GM12875 (cell line): Measurements from ENCODE around the gene CCDC116.

Experiments
- H3K4me3 ChIP-seq: one replicate; pipeline ENCODE4 v1.5.1; 2011; ENCODE audit warnings: low read depth, low read length, control low read depth
- TF ChIP-seq, protein P1 (sequence below): IDR thresholded peaks from 2 replicates; pipeline ENCODE4 v1.5.1; 2011; ENCODE audit warnings: low read depth, mild to moderate bottlenecking, control low read depth, inconsistent platforms, low read length, moderate library complexity, borderline replicate concordance; ENCODE audit not compliant: insufficient read depth

CCDC116 gene

DNA sequence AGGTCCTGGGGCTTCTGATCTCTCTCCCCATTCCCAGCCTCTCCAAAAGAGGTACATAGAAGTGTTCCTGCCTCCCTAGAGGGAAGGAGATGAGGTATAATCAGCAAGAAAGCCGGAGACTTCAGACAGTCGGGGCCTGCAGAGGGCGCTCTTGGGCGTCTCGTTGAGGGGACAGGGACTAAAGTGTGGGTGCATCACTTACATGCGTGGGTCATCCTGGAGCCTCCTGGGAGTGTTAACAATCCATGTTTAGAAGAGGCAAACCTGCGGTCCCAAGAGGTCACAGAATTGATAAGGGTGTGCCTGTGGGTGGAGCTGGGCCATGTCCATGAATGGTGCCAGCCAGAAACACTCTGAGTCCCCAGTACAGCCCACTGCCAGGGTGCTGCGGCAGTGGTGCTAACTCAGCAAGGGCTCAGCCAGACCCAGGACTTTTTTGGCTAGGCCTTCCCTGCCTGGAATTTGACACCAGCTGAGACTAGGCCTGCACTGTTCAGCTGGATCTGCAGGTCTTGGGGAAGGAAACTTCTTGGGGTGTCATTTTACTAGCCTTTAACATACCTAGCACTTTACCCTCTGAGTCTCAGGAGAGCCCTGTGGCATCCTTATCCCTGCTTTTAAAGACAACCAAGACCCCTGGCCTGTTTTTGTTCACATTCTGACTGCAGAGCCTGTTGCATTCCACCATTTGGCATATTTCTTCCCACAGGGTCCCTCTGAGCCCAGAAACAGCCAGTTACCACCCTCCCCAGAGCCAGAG lies 8.3 kb upstream of the CCDC116 start:
- TF ChIP-seq, protein P1, sequence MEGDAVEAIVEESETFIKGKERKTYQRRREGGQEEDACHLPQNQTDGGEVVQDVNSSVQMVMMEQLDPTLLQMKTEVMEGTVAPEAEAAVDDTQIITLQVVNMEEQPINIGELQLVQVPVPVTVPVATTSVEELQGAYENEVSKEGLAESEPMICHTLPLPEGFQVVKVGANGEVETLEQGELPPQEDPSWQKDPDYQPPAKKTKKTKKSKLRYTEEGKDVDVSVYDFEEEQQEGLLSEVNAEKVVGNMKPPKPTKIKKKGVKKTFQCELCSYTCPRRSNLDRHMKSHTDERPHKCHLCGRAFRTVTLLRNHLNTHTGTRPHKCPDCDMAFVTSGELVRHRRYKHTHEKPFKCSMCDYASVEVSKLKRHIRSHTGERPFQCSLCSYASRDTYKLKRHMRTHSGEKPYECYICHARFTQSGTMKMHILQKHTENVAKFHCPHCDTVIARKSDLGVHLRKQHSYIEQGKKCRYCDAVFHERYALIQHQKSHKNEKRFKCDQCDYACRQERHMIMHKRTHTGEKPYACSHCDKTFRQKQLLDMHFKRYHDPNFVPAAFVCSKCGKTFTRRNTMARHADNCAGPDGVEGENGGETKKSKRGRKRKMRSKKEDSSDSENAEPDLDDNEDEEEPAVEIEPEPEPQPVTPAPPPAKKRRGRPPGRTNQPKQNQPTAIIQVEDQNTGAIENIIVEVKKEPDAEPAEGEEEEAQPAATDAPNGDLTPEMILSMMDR: peak; percentile 52
- H3K4me3 ChIP-seq: no peak overlapping the region

DNA sequence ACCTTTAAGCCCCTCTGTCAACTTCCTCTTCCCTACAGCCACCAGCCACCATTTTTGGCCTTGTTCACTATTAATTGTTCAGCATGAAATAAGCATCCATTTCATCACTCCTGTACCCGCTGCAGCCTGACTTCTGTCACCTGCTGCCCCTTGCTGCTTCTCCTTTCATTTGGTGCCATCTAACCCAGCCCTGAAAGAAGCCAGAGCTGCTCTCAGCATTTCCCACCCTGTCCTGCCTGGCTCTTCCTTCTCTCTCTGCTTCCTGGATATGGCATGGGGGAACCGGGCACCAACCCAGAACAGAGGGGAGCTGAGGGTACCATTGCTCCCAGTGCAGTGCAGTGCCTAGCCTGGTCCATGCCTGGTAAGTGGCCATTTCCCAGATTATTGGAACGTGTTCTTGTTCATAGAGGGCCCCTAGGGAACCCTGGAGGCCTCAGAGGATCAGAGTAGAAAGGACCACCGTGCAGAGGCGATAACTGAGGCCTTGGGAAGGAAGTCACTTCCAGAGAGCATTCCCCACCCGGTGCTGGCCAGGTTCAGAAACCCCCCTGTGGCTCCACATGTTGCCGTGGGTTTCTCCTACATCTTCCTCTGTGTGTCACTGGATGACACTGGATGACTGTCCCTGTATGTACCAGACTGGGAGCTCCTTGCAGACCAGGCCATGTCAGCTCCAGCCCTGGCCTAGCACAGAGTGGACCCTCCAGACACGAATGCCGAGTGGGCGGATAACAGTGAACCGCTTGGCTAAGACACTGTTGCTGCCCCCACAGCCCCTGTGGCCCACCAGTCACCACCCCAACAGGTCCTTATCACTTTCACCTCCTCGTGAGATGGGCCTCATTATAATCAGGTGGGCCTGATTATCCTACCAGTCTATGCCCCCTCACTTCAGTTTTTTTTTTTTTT lies 7.4 kb upstream of the CCDC116 start:
- TF ChIP-seq, protein P1: no peak
- H3K4me3 ChIP-seq: no peak overlapping the region

DNA sequence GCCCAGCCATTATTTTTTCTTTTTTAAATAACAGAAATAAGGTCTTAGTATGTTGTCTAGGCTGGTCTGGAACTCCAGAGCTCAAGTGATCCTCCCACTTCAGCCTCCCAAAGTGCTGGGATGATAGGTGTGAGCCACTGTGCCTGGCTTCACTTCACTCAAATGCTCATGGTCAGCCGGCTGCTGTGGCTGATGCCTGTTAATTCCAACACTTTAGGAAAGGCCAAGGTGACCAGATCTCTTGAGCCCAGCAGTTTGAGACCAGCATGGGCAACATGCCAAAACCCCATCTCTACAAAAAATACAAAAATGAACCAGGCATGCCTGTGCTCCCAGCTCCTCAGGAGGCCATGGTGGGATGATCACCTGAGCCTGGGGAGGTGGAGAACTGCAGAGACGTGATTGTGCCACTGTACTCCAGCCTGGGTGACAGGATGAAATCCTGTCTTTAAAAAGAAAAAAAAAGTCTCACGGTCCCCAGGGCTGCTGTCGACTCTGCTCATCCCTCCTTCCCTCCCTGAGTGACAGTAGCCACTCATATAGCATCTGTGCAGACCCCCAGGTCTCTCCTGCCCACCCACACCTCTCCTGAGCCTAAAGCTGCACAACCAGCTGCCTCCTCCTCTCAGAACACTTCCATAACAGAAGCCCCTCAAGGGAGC lies 6.4 kb upstream of the CCDC116 start:
- TF ChIP-seq, protein P1: no peak
- no peak overlapping the region for H3K4me3 ChIP-seq

DNA sequence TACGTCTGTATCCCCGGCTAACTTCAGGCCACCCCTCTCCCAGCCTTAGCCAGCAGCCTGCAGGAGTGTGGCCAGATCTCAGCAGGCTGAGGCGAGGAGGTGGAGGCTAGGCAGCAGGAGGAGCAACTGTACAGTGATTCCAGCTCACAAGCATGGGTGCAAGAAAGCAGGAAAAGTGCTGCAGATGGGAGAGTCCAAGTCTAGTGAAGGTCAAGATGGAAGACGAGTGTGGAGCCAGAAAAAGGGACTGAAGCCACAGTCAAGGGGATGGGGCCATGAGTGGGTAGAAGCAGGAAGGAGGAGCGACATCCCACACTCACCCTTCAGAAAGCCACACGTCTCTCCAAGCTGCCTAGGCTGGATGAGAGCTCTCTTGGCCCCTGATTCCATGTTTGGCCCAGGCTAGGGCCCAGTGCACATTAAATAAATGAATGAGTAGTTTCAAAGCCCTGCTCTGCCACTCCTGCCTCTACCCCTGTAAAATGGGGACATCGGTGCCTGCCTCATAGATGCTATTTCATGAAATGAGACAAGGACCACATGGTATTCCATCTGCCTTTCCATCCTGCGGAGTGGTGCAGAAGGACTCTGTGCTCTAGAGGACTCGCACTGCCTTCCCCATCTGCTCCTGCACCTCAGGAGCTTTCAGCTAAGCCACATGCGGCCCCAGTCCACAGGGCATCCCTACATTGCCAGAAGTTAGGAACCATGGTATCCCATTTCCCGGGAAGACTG lies 5.7 kb upstream of the CCDC116 start:
- H3K4me3 ChIP-seq: no peak overlapping the region
- TF ChIP-seq, protein P1: no peak

DNA sequence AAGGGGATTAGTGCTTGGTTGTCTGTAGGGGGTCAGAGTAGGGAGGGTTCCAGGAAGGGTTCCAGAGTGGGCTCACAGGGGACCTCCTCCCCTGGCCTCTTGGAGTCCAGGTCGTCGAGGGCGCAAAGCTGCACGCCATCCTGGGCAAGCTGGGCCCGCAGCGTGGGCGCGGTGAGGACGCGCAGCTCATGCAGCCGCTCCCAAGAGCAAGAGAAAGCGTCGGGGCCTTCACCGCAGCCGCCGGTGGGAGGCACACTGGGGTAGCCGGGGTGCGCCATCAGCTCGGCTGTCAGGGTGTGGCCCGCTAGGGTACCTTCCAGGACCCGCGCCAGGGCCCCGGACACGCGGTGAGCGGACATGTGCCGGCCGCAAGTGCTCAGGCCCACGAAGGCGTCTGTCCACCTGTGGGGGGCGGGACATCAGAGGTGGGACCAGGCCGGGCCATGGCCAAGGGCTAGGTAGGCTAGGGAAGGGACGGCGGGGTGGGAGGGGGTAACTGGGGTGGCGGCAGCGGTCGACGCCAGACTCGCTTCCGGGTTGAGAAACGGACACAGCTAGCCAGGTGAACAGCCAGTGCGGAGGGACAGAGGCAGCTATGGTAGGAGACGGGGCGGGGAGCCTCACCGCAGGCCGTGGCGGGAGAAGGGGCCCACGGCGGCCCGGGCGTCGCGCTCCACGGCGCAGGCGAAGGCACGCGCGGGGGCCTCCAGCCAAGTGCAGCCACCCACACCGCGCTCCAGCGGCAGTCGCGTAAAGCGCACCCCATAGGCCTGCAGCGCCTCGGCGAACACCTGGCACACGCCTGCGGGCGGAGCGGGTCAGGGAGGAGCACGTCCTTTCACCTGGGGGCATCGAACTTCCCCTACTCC lies 3.9 kb upstream of the CCDC116 start:
- H3K4me3 ChIP-seq: peak overlapping the region; percentile 96
- TF ChIP-seq, protein P1: no peak
